SK-N-MC (cell line): ENCODE measurements around the gene FXYD2.

Experiments used
- EZH2 ChIP-seq: fragments of 200-600 bp; sonication (generic); IDR thresholded peaks from one replicate; pipeline ENCODE4 v1.6.1; 2017; ENCODE audit warnings: antibody characterized with exemption
- FOXP2 ChIP-seq: optimal IDR thresholded peaks from 2 replicates; pipeline ENCODE3; 2011; ENCODE audit warnings: mild to moderate bottlenecking, moderate library complexity; ENCODE audit not compliant: insufficient read depth; ENCODE audit errors: extremely low read length, control extremely low read depth
- POLR2AphosphoS5 ChIP-seq: IDR thresholded peaks from 2 replicates; pipeline ENCODE4 v1.6.1; 2012; ENCODE audit warnings: mild to moderate bottlenecking, low read depth, low read length, borderline replicate concordance

DNA sequence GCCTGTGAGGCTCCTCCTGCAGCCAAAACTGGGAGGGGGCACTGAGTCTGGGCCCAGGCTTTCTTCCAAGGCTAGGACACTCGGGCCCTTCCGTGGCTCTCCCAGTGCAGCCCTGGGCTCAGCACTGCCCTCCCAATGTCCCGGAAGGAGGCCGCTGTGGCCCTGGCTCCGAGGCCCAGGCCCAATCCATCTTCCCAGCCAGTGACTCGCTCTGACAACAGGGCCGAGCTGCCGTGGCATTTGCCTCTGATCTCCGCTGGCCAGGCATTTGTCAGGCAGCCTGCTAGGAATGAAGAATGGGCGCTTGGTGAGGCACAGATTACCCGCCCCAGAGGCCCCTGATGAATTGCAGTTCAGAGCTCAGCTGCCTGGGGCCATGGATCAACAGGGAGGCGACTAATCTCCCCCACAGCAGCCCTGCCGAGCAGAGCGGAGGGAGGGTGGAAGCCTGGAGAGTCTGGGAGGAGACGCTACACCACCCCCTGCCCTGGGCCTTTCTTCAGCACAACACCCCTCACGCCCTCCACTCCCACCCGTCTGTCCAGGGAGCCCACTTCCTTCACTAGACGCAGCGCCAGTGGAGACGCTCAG, 8.3 kb downstream of the FXYD2 start:
- TF ChIP-seq POLR2AphosphoS5 (no peak), EZH2 (no peak), FOXP2 (no peak)
